GM18951 (cell line): ENCODE data around the gene USP12.
"Not testable (repeated sequence)": the region's sequence is repeated elsewhere in the genome, so short reads cannot be mapped to it uniquely, and the experiment has no call there.

Experiments used
- POLR2A ChIP-seq: IDR thresholded peaks from 4 replicates; pipeline ENCODE4 v1.6.1; 2011; ENCODE audit warnings: mild to moderate bottlenecking; ENCODE audit not compliant: insufficient read length, insufficient read depth; ENCODE audit errors: extremely low read depth
- in situ Hi-C: fragments of 300-500 bp; cut with MboI; formaldehyde crosslinking; loops from one replicate; pipeline ENCODE4 v1.12.0; 2022; ENCODE audit warnings: low sequenced_read_pairs, mixed read lengths, inconsistent platforms; ENCODE audit not compliant: unreplicated experiment

The USP12 gene

DNA sequence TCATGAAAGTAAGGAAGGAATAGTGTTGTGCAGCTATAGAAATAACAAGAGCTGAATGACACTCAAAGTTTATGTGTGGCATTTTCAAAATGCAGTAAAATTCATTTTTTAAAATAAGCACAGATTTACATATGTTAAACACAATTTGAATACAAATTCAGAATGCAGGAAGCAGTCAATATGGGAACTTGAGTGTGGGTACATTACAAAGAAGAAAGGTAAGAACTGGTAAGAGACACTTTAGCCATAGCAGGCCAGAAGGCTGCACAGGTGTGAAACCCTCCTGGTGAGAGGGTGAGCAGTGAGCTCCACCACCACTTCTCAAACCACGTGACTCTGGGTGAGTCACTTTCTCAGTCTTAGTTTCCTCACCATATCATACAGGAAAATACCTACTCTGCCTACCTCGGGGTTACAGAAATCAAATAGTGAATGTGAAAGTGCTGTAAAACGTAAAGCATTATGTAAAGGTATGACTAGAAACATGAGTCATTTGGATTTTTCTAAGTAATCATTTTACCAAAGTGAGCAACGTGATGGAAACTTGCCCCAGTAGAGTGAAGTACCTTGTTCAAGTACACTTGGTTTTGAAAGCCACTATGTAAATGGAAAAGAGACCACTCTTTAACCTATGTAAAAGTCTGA, 40.5 kb downstream of the USP12 start:
- no peak for TF ChIP-seq POLR2A
- in situ Hi-C loops: no loop called here

DNA sequence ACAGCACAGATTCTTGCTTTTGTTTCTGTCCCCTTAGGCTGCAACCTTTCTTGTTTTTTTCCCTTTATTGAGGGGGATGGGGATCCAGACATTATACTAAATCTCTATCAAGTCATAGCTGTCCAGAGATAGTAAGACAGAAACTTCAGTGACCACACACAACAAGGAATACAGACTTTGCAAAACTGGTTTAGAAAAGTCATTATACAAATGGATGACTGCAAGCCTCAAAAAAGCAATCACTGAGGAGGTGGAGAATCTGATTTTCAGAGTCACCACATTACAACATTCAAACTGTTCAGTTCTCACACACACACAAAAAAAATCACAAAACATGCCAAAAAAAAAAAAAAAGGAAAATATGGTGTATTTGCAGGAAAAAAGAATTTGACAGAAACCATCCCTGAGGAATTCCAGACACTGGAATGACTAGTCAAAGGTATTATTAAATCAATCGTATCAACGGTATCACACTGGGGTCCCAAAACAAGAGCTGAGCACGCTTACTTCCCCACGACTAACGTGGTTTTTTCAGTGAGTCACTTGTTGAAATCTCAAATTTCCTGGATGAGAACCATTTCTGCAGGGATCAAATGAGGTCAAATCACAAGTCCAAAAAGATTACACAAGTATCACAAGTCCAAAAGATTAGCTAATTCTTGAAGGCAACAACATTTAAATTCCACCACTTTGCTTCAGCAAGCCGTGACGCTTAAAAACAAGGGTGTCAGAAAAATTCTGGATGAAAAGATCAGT, 41.2 kb downstream of the USP12 start:
- no peak for TF ChIP-seq POLR2A
- in situ Hi-C loops: no loop called here

DNA sequence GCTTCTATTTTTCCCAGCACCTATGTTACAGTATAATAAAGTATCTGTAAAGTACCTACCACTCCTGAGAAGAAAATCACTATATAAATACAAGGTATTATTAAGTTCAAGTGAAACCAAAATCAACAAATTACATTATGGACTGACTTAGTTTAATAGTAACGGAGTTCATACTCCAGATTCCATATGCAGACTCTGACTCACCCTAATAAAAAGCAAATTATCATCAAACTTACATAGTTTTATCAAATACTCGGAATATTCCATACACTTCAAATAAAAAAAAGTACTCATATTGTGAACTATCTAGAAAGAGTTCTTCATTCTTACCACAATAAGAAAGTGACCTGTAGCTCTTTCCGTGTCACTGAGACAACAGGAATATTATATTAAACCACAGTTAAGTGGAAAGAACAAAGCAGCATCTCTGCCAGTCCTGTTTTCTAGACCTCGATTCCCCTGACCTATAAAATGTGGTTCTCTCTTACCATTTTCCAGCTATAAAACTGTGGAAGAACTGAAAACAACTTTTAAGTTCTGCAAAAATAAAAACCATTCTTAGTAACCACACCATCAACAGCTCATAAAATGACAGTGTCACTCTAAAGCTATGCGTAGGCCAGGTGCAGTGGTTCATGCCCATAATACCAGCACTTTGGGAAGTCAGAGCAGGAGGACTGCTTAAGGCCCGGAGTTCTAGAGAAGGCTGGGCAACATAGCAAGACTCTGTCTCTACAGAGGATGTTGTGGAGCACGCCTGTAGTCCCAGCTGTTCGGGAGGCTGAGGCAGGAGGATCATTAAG, 42.6 kb downstream of the USP12 start:
- in situ Hi-C loops: no loop called here
- no peak for TF ChIP-seq POLR2A

DNA sequence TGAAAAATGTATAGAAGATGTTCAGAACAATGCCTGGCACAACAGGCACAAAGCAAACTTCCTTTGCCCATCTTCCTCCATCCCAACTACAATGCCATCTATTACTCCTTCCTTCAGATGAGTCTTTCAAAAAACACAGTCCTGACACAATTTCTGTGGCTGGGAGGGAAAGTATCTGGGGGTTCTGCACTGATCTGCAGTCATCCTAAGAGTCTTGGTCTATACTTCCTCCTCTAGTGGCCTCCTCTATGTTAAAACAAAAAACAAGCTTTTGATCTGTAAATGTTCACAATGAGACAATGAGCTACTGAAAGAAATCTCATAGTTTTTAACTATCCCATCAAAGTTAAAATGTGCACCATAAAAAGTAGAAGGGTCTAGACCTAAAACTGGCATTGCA, 44.8 kb downstream of the USP12 start:
- in situ Hi-C loops: no loop called here
- TF ChIP-seq POLR2A: no peak

DNA sequence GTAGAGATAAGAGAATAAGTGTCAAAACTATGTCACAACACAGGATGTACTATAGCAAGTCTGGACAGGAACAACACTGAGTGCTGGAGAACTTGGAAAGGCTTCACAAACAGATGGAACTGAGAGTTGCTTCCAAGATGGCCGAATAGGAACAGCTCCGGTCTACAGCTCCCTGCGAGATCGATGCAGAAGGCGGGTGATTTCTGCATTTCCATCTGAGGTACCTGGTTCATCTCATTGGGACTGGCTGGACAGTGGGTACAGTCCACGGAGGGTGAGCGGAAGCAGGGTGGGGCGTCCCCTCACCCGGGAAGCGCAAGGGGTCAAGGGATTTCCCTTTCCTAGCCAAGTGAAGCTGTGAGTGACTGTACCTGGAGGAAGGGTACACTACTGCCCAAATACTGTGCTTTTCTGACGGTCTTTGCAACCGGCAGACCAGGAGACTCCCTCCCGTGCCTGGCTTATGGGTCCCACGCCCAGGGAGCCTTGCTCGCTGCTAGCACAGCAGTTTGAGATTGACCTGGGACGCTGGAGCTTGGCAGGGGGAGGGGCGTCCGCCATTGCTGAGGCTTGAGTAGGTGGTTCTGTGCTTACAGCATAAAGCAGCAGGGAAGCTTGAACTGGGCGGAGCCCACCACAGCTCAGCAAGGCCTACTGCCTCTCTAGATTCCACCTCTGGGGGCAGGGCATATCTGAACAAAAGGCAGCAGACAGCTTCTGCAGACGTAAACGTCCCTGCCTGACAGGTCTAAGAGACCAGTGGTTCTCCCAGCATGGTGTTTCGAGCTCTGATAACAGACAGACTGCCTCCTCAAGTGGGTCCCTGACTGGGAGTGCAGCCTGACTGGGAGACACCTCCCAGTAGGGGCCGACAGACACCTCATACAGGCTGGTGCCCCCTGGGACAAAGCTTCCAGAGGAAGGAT, 46.0 kb downstream of the USP12 start:
- in situ Hi-C loops: no loop called here

DNA sequence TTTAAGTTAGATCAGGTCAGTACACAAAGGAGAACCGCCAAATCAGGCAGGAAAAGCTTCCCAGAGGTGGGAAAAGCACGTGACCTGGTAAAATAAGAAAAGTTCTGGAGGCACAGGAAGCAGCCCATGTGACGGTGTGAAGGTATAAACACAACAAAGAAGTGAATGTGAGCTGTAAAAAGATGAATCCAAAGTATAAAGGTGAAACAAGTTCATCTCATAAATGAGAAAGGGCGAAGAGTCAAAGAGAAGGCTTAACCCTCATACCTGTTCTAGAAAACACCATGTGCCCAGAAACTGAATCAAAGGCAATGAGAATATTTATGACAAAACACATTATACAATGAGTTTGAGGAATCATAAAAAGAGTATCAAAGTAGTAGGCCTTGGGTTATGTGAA, 47.0 kb downstream of the USP12 start:
- no peak for TF ChIP-seq POLR2A
- in situ Hi-C loops: no loop called here

More for the DNA sequence above, 46.0 kb downstream of the USP12 start:
- TF ChIP-seq POLR2A: no peak

DNA sequence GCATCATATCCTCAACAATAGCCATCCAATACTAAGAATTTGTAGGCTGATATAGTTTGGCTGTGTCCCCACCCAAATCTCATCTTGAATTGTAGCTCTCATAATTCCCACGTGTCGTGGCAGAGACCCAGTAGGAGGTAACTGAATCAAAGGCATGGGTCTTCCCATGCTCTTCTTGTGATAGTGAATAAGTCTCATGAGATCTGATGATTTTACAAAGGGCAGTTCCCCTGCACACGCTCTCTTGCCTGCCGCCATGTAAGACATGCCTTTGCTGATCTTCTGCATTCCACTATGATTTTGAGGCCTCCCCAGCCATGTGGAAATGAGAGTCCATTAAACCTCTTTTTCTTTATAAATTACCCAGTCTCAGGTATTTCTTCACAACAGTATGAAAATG, 48.2 kb downstream of the USP12 start:
- in situ Hi-C loops: not testable (repeated sequence)

DNA sequence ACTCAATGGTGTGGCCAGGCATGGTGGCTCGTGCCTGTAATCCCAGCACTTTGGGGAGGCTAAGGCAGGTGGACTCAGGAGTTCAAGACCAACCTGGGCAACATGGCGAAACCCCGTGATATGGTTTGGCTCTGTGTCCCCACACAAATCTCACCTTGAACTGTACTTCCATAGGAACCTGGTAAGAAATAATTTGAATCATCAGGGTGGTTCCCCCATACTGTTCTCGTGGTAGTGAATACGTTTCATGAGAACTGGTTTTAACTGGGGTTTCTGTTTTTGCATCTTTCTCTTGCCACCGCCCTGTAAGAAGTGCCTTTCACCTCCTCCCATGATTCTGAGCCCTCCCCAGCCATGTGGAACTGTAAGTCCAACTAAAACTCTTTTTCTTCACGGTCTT, 49.6 kb downstream of the USP12 start:
- in situ Hi-C loops: no loop called here
- TF ChIP-seq POLR2A: no peak

DNA sequence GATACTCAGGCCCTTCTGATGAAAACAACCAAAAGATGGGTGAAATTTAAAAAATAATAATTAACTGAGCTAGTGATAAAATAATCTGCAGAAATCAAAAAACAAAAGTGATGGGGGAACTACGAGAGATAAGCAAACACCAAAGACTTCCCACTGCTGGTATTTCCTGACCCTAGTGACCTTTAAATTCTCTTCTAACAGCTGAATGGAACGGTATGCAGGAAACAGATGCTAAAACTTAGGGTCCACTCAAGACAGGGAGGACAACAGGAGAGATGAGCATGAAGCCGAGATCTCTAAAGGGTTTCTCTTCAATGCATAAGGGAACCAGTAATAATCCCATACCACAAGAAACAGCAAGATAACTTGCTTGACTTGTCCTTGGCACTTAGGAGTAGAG, 50.8 kb downstream of the USP12 start:
- no peak for TF ChIP-seq POLR2A
- in situ Hi-C loops: no loop called here

DNA sequence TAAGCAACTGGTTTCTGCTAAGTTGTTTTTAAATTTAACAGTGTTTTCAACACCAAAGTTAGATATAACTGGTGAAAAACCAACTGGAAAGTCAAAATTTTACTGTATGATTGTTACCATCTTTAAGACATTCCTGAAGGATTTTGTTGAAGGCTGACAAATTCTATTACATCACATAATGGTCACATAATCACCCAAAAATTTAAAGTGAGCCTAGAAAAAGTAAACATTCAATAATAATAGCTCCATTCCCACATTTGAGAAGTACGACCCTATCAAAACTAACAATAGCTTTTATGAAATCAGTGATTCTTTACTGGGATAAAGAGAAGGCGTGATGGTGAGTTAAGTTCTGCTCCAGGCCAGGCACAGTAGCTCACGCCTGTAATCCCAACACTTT, 51.6 kb downstream of the USP12 start:
- in situ Hi-C loops: no loop called here
- TF ChIP-seq POLR2A: no peak

DNA sequence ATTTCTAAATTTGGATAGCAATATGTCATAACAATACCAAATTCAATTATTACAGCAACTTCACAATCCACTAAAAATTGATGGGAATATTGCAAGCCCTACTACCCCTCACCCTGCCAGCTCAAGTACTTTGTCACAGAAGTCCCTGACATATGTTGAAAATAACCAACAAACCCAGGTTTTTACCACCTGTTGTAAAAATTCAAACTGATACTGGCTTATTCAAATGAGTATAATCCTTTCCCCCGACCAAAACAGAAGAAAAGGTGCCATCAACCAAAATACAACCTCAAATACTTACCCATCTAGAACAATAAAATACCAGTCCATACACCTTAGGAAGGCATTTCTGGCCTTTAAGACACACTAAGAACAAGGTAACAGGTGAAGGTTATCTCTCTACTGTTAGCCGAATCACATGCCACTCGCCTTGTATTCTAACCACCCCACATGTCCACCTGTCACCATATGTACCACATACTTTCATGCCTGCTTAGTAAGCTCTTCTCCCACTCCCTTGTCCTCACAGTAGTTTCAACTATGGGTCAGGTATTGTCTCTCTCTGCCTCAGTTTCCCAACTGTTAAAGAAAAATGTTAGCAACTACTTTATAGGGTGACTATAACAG, 53.1 kb downstream of the USP12 start:
- TF ChIP-seq POLR2A: no peak
- in situ Hi-C loops: no loop called here

DNA sequence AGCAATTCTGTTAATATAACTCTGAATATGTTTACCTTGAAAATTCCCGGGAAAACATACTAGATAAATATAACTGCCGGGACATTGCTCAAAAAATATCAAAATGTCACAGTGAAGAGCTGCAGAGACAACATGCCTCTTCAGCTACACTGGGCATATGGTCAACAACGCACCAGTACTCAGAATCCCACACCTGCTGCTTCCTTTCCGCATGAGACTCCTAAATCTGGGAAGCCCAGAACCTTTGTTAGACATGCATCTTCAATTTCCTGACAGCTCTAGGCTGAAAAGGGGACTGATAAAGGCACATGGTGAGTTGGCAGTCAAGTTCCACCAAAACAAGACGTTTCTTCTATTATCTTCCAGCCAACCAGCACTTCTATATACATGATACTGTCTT, 53.7 kb downstream of the USP12 start:
- no peak for TF ChIP-seq POLR2A
- in situ Hi-C loops: no loop called here

DNA sequence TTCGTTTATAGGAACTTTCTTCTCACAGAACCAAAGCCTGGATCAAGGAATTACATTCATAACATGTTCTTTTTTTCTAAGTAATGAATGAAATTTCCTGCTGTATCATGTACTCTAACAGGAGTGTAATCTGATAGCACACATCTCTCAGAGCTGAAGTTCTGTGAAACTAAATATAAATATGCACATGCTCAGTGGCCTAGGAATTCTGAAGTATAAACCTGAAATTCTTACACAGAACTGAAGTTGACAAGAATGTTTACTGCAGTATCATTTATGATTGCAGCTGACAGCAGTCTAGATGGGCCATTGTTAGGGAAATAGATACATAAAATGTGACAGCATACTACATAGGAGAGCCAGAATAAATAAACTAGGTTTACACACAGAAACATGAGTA, 54.5 kb downstream of the USP12 start:
- TF ChIP-seq POLR2A: no peak
- in situ Hi-C loops: no loop called here

DNA sequence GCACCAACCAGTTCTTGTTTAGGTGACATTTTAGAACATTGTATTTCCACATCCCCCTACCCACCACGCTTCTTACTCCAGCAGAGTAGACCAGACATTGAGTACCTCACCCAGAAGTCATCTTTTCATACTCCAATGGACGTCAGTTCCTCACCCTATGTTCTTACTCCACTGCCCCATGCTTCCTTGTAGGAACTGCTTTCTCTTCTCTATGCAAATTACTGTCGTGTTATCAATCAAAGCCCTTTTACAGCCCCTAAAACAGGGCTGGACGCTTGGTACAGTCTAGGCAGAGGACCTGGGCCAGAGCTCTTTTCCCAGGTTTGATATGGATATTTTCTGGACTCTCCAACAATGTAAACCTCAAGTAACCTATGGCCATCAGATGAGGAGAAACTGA, 58.2 kb downstream of the USP12 start:
- in situ Hi-C loops: no loop called here
- TF ChIP-seq POLR2A: no peak
